Stromal cell of bone marrow (primary cell): ENCODE results near the gene CATSPER1.

ENCODE experiments used
- DNase-seq: peaks from one replicate; pipeline ENCODE4 v3.0.0-alpha.2; 2012; ENCODE audit warnings: low read depth

CATSPER1 gene

GRCh38 chr11:65968600-65969482, 57.4 kb downstream of the CATSPER1 start:
- DNase-seq, result no peak

- no peak for DNase-seq
Observed at GRCh38 chr11:65967329-65967934, 58.8 kb downstream of the CATSPER1 start.
